ENCODE measurements around the gene XIRP1. TPM values are rescaled to one million over a fixed set of nuclear protein-coding genes. Genes with fewer than 3 reads are reported as not detected.

Gene XIRP1
- total and polyA plus RNA-seq, 7 donors = 0.25 to 1.2 (median 0.62) TPM; not detected in 3

DNA sequence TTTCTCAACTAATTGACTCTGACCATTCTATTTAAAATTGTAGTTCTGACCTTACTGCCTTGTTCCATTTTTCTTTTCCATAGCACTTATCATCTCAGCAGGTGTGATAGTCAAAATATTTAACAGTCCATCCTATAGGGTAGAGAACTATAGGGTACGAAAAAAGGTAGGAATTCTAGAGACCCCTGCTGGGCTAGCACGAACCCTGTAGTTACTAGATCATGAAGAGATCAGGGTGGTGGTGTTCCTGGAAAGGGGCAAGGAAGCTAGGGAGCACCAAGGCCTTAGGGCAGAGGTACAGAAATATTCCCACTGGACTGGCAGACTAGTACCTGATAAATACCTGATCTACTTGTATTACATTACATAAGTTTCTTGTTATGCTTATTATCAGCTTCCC, 31.9 kb upstream of the XIRP1 start:
- H3K36me3 ChIP-seq = no peaks in the 10 kb centered on the region
- H3K27me3 ChIP-seq = no peaks in the 10 kb centered on the region
- H3K9me3 ChIP-seq = no peaks in the 10 kb centered on the region
- 72 to 82% methylated on average over 2 of the region's 2 CpGs for WGBS, 2 donors
- no peak overlapping the region for H3K27ac ChIP-seq
- H3K4me3 ChIP-seq = no peak overlapping the region
- no peak for TF ChIP-seq EP300 (IDR thresholded peaks at IDR 0.05)
- TF ChIP-seq POLR2AphosphoS5 (IDR thresholded peaks at IDR 0.05) = no peak
- no peak for TF ChIP-seq POLR2A (IDR thresholded peaks at IDR 0.05)
- TF ChIP-seq, protein P1, sequence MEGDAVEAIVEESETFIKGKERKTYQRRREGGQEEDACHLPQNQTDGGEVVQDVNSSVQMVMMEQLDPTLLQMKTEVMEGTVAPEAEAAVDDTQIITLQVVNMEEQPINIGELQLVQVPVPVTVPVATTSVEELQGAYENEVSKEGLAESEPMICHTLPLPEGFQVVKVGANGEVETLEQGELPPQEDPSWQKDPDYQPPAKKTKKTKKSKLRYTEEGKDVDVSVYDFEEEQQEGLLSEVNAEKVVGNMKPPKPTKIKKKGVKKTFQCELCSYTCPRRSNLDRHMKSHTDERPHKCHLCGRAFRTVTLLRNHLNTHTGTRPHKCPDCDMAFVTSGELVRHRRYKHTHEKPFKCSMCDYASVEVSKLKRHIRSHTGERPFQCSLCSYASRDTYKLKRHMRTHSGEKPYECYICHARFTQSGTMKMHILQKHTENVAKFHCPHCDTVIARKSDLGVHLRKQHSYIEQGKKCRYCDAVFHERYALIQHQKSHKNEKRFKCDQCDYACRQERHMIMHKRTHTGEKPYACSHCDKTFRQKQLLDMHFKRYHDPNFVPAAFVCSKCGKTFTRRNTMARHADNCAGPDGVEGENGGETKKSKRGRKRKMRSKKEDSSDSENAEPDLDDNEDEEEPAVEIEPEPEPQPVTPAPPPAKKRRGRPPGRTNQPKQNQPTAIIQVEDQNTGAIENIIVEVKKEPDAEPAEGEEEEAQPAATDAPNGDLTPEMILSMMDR (IDR thresholded peaks at IDR 0.05) = no peak
- no peak for DNase-seq
- H3K4me1 ChIP-seq = no peaks in the 10 kb centered on the region
- intact Hi-C loops (cut with DNase I) = no loop called here

- no peaks in the 10 kb centered on the region for H3K36me3 ChIP-seq
- no peaks in the 10 kb centered on the region for H3K27me3 ChIP-seq
- 75 to 78% methylated on average over 2 of the region's 2 CpGs for WGBS, 2 donors
- no peaks in the 10 kb centered on the region for H3K4me1 ChIP-seq
- H3K9me3 ChIP-seq = no peaks in the 10 kb centered on the region
- intact Hi-C loops (cut with DNase I) = no loop called here
- TF ChIP-seq, protein P1 (IDR thresholded peaks at IDR 0.05) = no peak
- TF ChIP-seq POLR2A (IDR thresholded peaks at IDR 0.05) = no peak
- TF ChIP-seq POLR2AphosphoS5 (IDR thresholded peaks at IDR 0.05) = no peak
- no peak for TF ChIP-seq EP300 (IDR thresholded peaks at IDR 0.05)
- H3K27ac ChIP-seq = no peak overlapping the region
- DNase-seq = no peak
- no peak overlapping the region for H3K4me3 ChIP-seq
These were observed 30.5 kb upstream of the XIRP1 start for GRCh38 chr3:39222939-39223338.

GRCh38 chr3:39222462-39222861, 30.1 kb upstream of the XIRP1 start:
- Histone ChIP-seq H3K27me3 (no peaks in the 10 kb centered on the region), H3K9me3 (no peaks in the 10 kb centered on the region), H3K4me1 (no peaks in the 10 kb centered on the region), H3K36me3 (no peaks in the 10 kb centered on the region), H3K27ac (no peak overlapping the region), H3K4me3 (no peak overlapping the region)
- intact Hi-C loops (cut with DNase I) = no loop called here
- TF ChIP-seq EP300 (IDR thresholded peaks at IDR 0.05) = no peak
- no peak for TF ChIP-seq POLR2AphosphoS5 (IDR thresholded peaks at IDR 0.05)
- no peak for TF ChIP-seq POLR2A (IDR thresholded peaks at IDR 0.05)
- TF ChIP-seq, protein P1 (IDR thresholded peaks at IDR 0.05) = no peak
- 67 to 71% methylated on average over 1 of the region's 1 CpG for WGBS, 2 donors
- no peak for DNase-seq

DNA sequence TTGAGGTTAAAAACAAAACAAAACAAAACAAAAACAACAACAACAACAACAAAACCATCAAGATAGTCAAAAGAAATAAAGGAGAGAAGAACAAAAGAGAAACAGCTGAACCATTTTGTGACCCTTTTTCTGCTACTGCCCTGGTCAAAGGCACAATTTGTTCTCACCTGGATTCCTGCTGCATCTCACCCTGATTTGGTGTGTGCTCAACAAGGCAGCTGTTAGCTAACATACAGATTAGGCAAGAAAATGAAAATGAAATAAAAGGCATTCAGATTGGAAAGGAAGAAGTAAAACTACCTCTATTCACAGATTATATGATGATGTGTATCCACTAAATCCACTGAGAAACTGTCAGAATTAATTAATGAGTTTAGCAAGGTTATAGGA, 28.7 kb upstream of the XIRP1 start:
- H3K9me3 ChIP-seq = no peaks in the 10 kb centered on the region
- H3K27ac ChIP-seq = no peak overlapping the region
- H3K36me3 ChIP-seq = no peaks in the 10 kb centered on the region
- no peak for DNase-seq
- no peaks in the 10 kb centered on the region for H3K4me1 ChIP-seq
- H3K27me3 ChIP-seq = peaks cover 0 to 3% (median 0%) of the 10 kb centered on the region in 3 donors
- no peak for TF ChIP-seq POLR2AphosphoS5 (IDR thresholded peaks at IDR 0.05)
- intact Hi-C loops (cut with DNase I) = no loop called here
- no peak overlapping the region for H3K4me3 ChIP-seq

GRCh38 chr3:39220407-39221140, 28.2 kb upstream of the XIRP1 start:
- Histone ChIP-seq H3K4me1 (no peaks in the 10 kb centered on the region), H3K4me3 (no peak overlapping the region), H3K9me3 (no peaks in the 10 kb centered on the region), H3K27ac (no peak overlapping the region), H3K36me3 (no peaks in the 10 kb centered on the region), H3K27me3 (peaks cover 0 to 3% (median 0%) of the 10 kb centered on the region in 3 donors)
- WGBS, 2 donors = 63 to 73% methylated on average over 6 of the region's 6 CpGs
- no peak for TF ChIP-seq POLR2A (IDR thresholded peaks at IDR 0.05)
- TF ChIP-seq POLR2AphosphoS5 (IDR thresholded peaks at IDR 0.05) = no peak
- TF ChIP-seq, protein P1 (IDR thresholded peaks at IDR 0.05) = no peak
- no peak for TF ChIP-seq EP300 (IDR thresholded peaks at IDR 0.05)
- DNase-seq = no peak
- intact Hi-C loops (cut with DNase I) = no loop called here
